ENCODE results near the gene SLFN5. TPM values are rescaled to one million over a fixed set of nuclear protein-coding genes. Genes with fewer than 3 reads are reported as not detected.
A peak's percentile ranks its signal among the peaks of the same experiment; 100 is the strongest.

SLFN5 gene
- total and polyA plus RNA-seq, 2 of the 13 experiments (the other 11 are each of a cell fraction or from before 2014, with no cell fraction given) = 0.25 to 0.35 TPM

GRCh38 chr17:35312790-35313711, 70.2 kb downstream of the SLFN5 start (continued):
- no peak for TF ChIP-seq ATF7 (IDR thresholded peaks at IDR 0.05)
- no peak for TF ChIP-seq ATF7 (CRISPR knock-in tag; IDR thresholded peaks at IDR 0.05)
- TF ChIP-seq RAD21 (CRISPR knock-in tag; IDR thresholded peaks at IDR 0.05) = peak; percentile 56
- no peak for TF ChIP-seq IKZF4 (CRISPR knock-in tag; IDR thresholded peaks at IDR 0.05; ENCODE audit: borderline replicate concordance, low read depth, not compliant biosample characterization)
- TF ChIP-seq NCOA5 (CRISPR knock-in tag; IDR thresholded peaks at IDR 0.05) = no peak
- TF ChIP-seq ZNF264 (CRISPR knock-in tag; IDR thresholded peaks at IDR 0.05) = no peak
- no peak for TF ChIP-seq CSRNP1 (CRISPR knock-in tag; IDR thresholded peaks at IDR 0.05)
- TF ChIP-seq TBL1XR1 (IDR thresholded peaks at IDR 0.05; ENCODE audit: borderline replicate concordance, low read length, partially characterized antibody) = no peak
- 0 out of 2 replicates have a peak, but pooled peaks have one; percentile 13 for TF ChIP-seq FOXA3 (CRISPR knock-in tag; IDR thresholded peaks at IDR 0.05)
- TF ChIP-seq CTCF (CRISPR knock-in tag; IDR thresholded peaks at IDR 0.05) = peak; percentile 82
- TF ChIP-seq SETDB1 (CRISPR knock-in tag; IDR thresholded peaks at IDR 0.05; ENCODE audit: borderline replicate concordance) = no peak
- no peak for TF ChIP-seq HNF4A (CRISPR knock-in tag; IDR thresholded peaks at IDR 0.05)
- no peak for TF ChIP-seq ARNT (IDR thresholded peaks at IDR 0.05)
- peak; percentile 78 for TF ChIP-seq STAG1 (CRISPR knock-in tag; IDR thresholded peaks at IDR 0.05)
- TF ChIP-seq RXRA (CRISPR knock-in tag; IDR thresholded peaks at IDR 0.05) = no peak
- no peak for TF ChIP-seq MAFF (IDR thresholded peaks at IDR 0.05; ENCODE audit: low read depth, low read length)
- no peak for TF ChIP-seq NPAS2 (CRISPR knock-in tag; IDR thresholded peaks at IDR 0.05; ENCODE audit: borderline replicate concordance)
- peak; percentile 82 for TF ChIP-seq SMC3 (IDR thresholded peaks at IDR 0.05; ENCODE audit: low read length)
- TF ChIP-seq ZBTB26 (CRISPR knock-in tag; IDR thresholded peaks at IDR 0.05; ENCODE audit: borderline replicate concordance) = no peak
- no peak for TF ChIP-seq HMGA1 (CRISPR knock-in tag; conservative IDR thresholded peaks at IDR 0.05)
- TF ChIP-seq AGO1 (IDR thresholded peaks at IDR 0.05; ENCODE audit: low read depth, low read length, poor library complexity, severe bottlenecking) = no peak
- no peak for TF ChIP-seq KDM5A (IDR thresholded peaks at IDR 0.05; ENCODE audit: borderline replicate concordance, low read length)
- no peak for TF ChIP-seq MTF2 (CRISPR knock-in tag; IDR thresholded peaks at IDR 0.05; ENCODE audit: borderline replicate concordance)
- TF ChIP-seq ESRRA (CRISPR knock-in tag; IDR thresholded peaks at IDR 0.05; ENCODE audit: low read depth) = no peak
- TF ChIP-seq ZNF724P (CRISPR knock-in tag; IDR thresholded peaks at IDR 0.05; ENCODE audit: borderline replicate concordance) = no peak
- no peak for TF ChIP-seq ZNF382 (CRISPR knock-in tag; IDR thresholded peaks at IDR 0.05; ENCODE audit: borderline replicate concordance)
